ENCODE results near the gene SERINC1. TPM values are rescaled to one million over a fixed set of nuclear protein-coding genes. Genes with fewer than 3 reads are reported as not detected.

The SERINC1 gene
- total and polyA plus RNA-seq, 4 experiments from 2014 or later: 142 to 197 (median 144) TPM

DNA sequence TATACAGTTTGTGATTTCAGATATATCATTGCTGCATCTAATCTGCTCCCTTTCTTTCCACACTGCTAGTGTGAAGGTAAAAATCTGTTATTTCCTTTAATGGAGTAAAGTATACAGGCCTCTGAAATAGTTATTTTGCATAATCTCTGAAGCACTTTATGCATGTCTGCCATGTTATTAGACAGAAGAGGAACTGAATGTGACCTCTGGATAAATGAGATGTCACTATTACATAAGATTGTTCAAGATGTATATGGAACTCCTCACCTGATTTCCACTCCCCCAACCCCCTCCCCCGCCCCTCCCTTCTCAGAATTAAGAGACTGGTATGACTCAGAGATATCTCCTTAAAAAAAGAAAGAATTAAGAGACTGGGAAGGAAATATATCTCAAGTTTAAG is 26.3 kb downstream of the SERINC1 start:
- H3K36me3 ChIP-seq (ENCODE audit: insufficient read depth, low read length): peaks cover 46% of the 10 kb centered on the region
- H3K27me3 Mint-ChIP-seq: no peaks in the 10 kb centered on the region
- ChIA-PET CTCF (ENCODE audit: partially characterized antibody) (no interaction called here), POLR2A (ENCODE audit: partially characterized antibody) (no interaction called here)
- H3K36me3 Mint-ChIP-seq: peaks cover 51 to 83% of the 10 kb centered on the region in 2 donors
- peaks cover 0 to 6% (median 3%) of the 10 kb centered on the region in 8 donors for H3K9me3 Mint-ChIP-seq
- no peak overlapping the region for H3K27ac Mint-ChIP-seq
- H3K9me3 ChIP-seq (ENCODE audit: control insufficient read depth in 1 of 2, low read length in 2 of 2): no peaks in the 10 kb centered on the region
- no peak for DNase-seq
- H3K4me1 Mint-ChIP-seq: peaks cover 9 to 25% (median 14%) of the 10 kb centered on the region in 4 donors
- no peak overlapping the region for H3K4me3 Mint-ChIP-seq
- H3K27me3 ChIP-seq (ENCODE audit: insufficient read depth, low read length): no peaks in the 10 kb centered on the region
- no peaks in the 10 kb centered on the region for H3K4me1 ChIP-seq (ENCODE audit: insufficient read depth, low read length)
- H3K27ac ChIP-seq (ENCODE audit: low read depth, low read length): no peak overlapping the region
- no peak overlapping the region for H3K4me3 ChIP-seq (ENCODE audit: low read length in 2 of 2)
- intact Hi-C loops (cut with micrococcal nuclease): no loop called here

DNA sequence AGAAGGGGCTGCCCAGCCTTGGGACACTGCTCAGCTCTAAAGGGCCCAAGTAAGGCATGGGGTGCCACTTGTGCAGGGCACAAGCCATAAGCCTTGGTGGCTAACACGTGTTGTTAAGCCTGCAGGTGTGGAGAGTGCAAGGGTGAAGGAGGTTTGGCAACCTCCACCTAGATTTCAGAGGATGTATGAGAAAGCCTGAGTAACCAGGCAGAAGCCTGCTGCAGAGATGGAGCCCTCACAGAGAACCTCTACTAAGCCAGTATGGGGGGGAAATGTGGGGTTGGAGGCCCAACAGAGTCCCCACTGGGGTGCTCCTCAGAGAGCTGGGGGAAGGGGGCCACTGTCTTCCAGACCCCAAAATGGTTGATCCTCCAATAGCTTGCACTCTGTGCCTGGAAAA is 32.6 kb downstream of the SERINC1 start:
- Histone ChIP-seq H3K4me3 (ENCODE audit: low read length in 2 of 2) (no peak overlapping the region), H3K9me3 (ENCODE audit: control insufficient read depth in 1 of 2, low read length in 2 of 2) (peaks cover 0 to 5% of the 10 kb centered on the region in 2 donors), H3K27me3 (ENCODE audit: insufficient read depth, low read length) (no peaks in the 10 kb centered on the region), H3K36me3 (ENCODE audit: insufficient read depth, low read length) (peaks cover 30% of the 10 kb centered on the region), H3K4me1 (ENCODE audit: insufficient read depth, low read length) (no peaks in the 10 kb centered on the region), H3K27ac (ENCODE audit: low read depth, low read length) (no peak overlapping the region)
- Mint-ChIP-seq H3K4me1 (peaks cover 0 to 11% (median 2%) of the 10 kb centered on the region in 4 donors), H3K27me3 (no peaks in the 10 kb centered on the region), H3K36me3 (peaks cover 69 to 76% of the 10 kb centered on the region in 2 donors), H3K4me3 (no peak overlapping the region), H3K9me3 (peaks cover 8 to 27% (median 13%) of the 10 kb centered on the region in 8 donors), H3K27ac (peak overlapping the region in 4 of 7 donors; percentile 8 to 89 (median 44))
- ChIA-PET POLR2A (ENCODE audit: partially characterized antibody) (interaction anchor here (1.2 kb wide), 1 partner anchor 13 kb away, joined by 3 read pairs; no protein-coding TSS in a partner anchor), CTCF (ENCODE audit: partially characterized antibody) (no interaction called here)
- DNase-seq: no peak
- intact Hi-C loops (cut with micrococcal nuclease): no loop called here

DNA sequence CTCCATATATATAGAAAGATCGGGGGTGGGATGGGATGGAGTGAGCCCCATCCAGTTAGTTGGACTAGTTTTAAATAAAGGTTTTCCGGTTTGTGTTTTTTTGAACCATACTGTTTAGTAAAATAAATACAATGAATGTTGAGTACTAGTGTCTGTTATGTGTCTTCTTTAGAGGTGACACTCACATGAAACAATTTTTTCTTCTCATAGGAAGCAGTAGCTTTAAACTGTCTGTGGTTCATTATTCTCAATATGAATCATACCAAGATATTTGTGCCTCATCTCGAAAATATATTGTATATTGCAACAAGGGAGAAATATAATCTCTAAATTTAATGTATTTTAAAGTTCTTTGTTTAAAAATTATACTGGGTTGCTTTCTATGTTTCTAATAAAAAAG is 38.8 kb downstream of the SERINC1 start:
- no peak overlapping the region for H3K4me3 Mint-ChIP-seq
- H3K9me3 Mint-ChIP-seq: no peaks in the 10 kb centered on the region
- Histone ChIP-seq H3K9me3 (ENCODE audit: control insufficient read depth in 1 of 2, low read length in 2 of 2) (no peaks in the 10 kb centered on the region), H3K27me3 (ENCODE audit: insufficient read depth, low read length) (no peaks in the 10 kb centered on the region), H3K4me3 (ENCODE audit: low read length in 2 of 2) (no peak overlapping the region), H3K27ac (ENCODE audit: low read depth, low read length) (no peak overlapping the region), H3K4me1 (ENCODE audit: insufficient read depth, low read length) (no peaks in the 10 kb centered on the region), H3K36me3 (ENCODE audit: insufficient read depth, low read length) (peaks cover 18% of the 10 kb centered on the region)
- peak overlapping the region in 4 of 7 donors; percentile 18 to 60 (median 36) for H3K27ac Mint-ChIP-seq
- ChIA-PET CTCF (ENCODE audit: partially characterized antibody) (interaction anchor here (1.0 kb wide), 1 partner anchor 51 kb away, joined by 3 read pairs; no protein-coding TSS in a partner anchor), POLR2A (ENCODE audit: partially characterized antibody) (no interaction called here)
- intact Hi-C loops (cut with micrococcal nuclease): loop anchor here (5.0 kb wide), 1 partner anchor 51 kb away; no protein-coding TSS in a partner anchor
- peaks cover 49 to 66% of the 10 kb centered on the region in 2 donors for H3K36me3 Mint-ChIP-seq
- H3K27me3 Mint-ChIP-seq: no peaks in the 10 kb centered on the region
- no peak for DNase-seq
- peaks cover 2 to 8% (median 5%) of the 10 kb centered on the region in 4 donors for H3K4me1 Mint-ChIP-seq

DNA sequence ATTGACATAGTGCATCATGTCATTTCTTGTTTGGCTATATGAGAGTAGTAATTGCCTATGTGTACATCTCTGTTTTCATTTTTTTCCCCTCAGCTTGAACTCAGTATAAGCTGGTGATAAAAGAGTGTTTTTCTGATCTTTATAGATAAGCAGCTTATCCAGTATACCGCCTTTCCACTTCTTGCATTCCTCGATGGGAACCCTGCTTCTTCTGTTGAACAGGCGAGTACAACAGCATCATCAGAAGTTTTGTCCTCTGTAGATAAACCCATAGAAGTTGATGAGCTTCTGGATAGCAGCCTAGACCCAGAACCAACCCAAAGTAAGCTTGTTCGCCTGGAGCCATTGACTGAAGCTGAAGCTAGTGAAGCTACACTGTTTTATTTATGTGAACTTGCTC is 39.8 kb downstream of the SERINC1 start:
- peaks cover 46 to 62% of the 10 kb centered on the region in 2 donors for H3K36me3 Mint-ChIP-seq
- no peak overlapping the region for H3K27ac ChIP-seq (ENCODE audit: low read depth, low read length)
- ChIA-PET POLR2A (ENCODE audit: partially characterized antibody) (interaction anchor here (1.1 kb wide), 2 partner anchors 8 to 11 kb away, joined by 3 read pairs; no protein-coding TSS in a partner anchor), CTCF (ENCODE audit: partially characterized antibody) (interaction anchor here (1.0 kb wide), 1 partner anchor 50 kb away, joined by 3 read pairs; no protein-coding TSS in a partner anchor)
- no peaks in the 10 kb centered on the region for H3K9me3 Mint-ChIP-seq
- H3K36me3 ChIP-seq (ENCODE audit: insufficient read depth, low read length): peaks cover 21% of the 10 kb centered on the region
- intact Hi-C loops (cut with micrococcal nuclease): loop anchor here (5.0 kb wide), 1 partner anchor 49 kb away; no protein-coding TSS in a partner anchor
- no peak for DNase-seq
- no peaks in the 10 kb centered on the region for H3K4me1 ChIP-seq (ENCODE audit: insufficient read depth, low read length)
- H3K27me3 Mint-ChIP-seq: no peaks in the 10 kb centered on the region
- H3K27me3 ChIP-seq (ENCODE audit: insufficient read depth, low read length): no peaks in the 10 kb centered on the region
- H3K4me1 Mint-ChIP-seq: peaks cover 2 to 8% (median 5%) of the 10 kb centered on the region in 4 donors
- H3K27ac Mint-ChIP-seq: peak overlapping the region in 3 of 7 donors; percentile 1 to 42 (median 36)
- H3K9me3 ChIP-seq (ENCODE audit: control insufficient read depth in 1 of 2, low read length in 2 of 2): no peaks in the 10 kb centered on the region
- no peak overlapping the region for H3K4me3 ChIP-seq (ENCODE audit: low read length in 2 of 2)
- no peak overlapping the region for H3K4me3 Mint-ChIP-seq

DNA sequence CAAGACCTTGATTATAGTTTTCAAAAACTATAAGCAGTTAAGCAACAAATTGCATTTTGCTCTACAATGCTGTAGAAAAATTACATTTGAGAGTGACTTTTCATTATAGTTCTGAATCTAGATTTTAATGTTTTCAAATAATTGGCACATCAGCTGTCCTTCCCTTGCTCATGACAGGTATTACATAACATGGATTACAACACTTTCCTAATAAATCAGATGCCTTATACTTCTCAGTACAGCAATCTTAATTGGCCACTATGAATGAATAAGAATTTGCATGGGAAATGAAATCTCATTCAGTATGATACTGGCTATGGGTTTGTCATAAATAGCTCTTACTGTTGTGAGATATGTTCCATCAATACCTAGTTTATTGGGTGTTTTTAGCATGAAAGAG is 42.3 kb downstream of the SERINC1 start:
- Histone ChIP-seq H3K4me3 (ENCODE audit: low read length in 2 of 2) (no peak overlapping the region), H3K27ac (ENCODE audit: low read depth, low read length) (no peak overlapping the region), H3K27me3 (ENCODE audit: insufficient read depth, low read length) (no peaks in the 10 kb centered on the region), H3K9me3 (ENCODE audit: control insufficient read depth in 1 of 2, low read length in 2 of 2) (no peaks in the 10 kb centered on the region), H3K4me1 (ENCODE audit: insufficient read depth, low read length) (no peaks in the 10 kb centered on the region), H3K36me3 (ENCODE audit: insufficient read depth, low read length) (peaks cover 33% of the 10 kb centered on the region)
- H3K4me3 Mint-ChIP-seq: no peak overlapping the region
- H3K4me1 Mint-ChIP-seq: peaks cover 2 to 6% (median 4%) of the 10 kb centered on the region in 4 donors
- intact Hi-C loops (cut with micrococcal nuclease): no loop called here
- H3K9me3 Mint-ChIP-seq: no peaks in the 10 kb centered on the region
- H3K27me3 Mint-ChIP-seq: no peaks in the 10 kb centered on the region
- ChIA-PET POLR2A (ENCODE audit: partially characterized antibody) (no interaction called here), CTCF (ENCODE audit: partially characterized antibody) (no interaction called here)
- peak overlapping the region in 1 of 7 donors; percentile 55 for H3K27ac Mint-ChIP-seq
- peaks cover 53 to 73% of the 10 kb centered on the region in 2 donors for H3K36me3 Mint-ChIP-seq
- no peak for DNase-seq

DNA sequence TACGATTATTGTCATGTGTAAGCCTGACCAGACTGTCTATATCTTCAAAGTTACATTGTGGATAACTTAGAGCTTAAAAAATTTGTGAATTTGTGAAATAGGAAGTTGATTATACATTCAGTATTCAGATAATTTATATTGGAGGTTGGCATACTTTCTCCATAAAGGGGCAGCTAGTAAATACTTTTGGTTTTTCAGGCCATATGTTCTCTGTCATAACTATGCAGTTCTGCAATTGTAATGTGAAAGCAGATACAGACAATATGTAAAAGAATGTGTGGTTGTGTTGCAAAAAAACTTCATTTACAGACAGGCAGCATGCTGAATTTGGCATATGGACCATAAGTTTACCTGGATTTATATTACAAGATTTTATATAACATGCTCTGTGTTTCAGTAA is 42.8 kb downstream of the SERINC1 start:
- intact Hi-C loops (cut with micrococcal nuclease): no loop called here
- peaks cover 53 to 74% of the 10 kb centered on the region in 2 donors for H3K36me3 Mint-ChIP-seq
- peaks cover 33% of the 10 kb centered on the region for H3K36me3 ChIP-seq (ENCODE audit: insufficient read depth, low read length)
- peaks cover 2 to 6% (median 4%) of the 10 kb centered on the region in 4 donors for H3K4me1 Mint-ChIP-seq
- H3K4me3 ChIP-seq (ENCODE audit: low read length in 2 of 2): no peak overlapping the region
- H3K4me3 Mint-ChIP-seq: no peak overlapping the region
- H3K9me3 ChIP-seq (ENCODE audit: control insufficient read depth in 1 of 2, low read length in 2 of 2): no peaks in the 10 kb centered on the region
- DNase-seq: no peak
- H3K27ac Mint-ChIP-seq: no peak overlapping the region
- no peaks in the 10 kb centered on the region for H3K27me3 Mint-ChIP-seq
- POLR2A ChIA-PET (ENCODE audit: partially characterized antibody): no interaction called here
- H3K9me3 Mint-ChIP-seq: no peaks in the 10 kb centered on the region
- CTCF ChIA-PET (ENCODE audit: partially characterized antibody): no interaction called here
- H3K27me3 ChIP-seq (ENCODE audit: insufficient read depth, low read length): no peaks in the 10 kb centered on the region
- H3K27ac ChIP-seq (ENCODE audit: low read depth, low read length): no peak overlapping the region
- no peaks in the 10 kb centered on the region for H3K4me1 ChIP-seq (ENCODE audit: insufficient read depth, low read length)

DNA sequence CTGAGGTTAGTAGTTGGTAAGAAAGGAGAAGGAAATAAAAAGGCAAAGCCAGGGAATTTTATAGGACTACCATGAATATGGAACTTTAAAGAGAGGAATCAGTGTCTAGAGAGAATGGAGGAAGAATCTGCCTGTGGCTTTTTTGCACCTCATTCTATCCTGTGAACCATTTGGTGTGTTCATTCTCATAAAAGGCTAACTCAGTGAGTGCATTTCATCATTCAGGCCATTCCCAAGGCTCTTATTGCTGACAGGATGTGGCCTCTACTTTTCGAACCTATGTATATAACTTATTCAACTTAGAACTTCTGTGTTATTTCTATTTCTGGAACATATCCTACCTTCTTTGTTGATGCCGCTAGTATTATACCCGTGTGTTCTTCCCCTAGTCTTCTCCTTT is 45.0 kb downstream of the SERINC1 start:
- Mint-ChIP-seq H3K4me1 (no peaks in the 10 kb centered on the region), H3K27ac (peak overlapping the region in 3 of 7 donors; percentile 4 to 57 (median 20)), H3K27me3 (no peaks in the 10 kb centered on the region), H3K4me3 (no peak overlapping the region), H3K36me3 (peaks cover 56 to 71% of the 10 kb centered on the region in 2 donors), H3K9me3 (no peaks in the 10 kb centered on the region)
- Histone ChIP-seq H3K27ac (ENCODE audit: low read depth, low read length) (no peak overlapping the region), H3K36me3 (ENCODE audit: insufficient read depth, low read length) (peaks cover 35% of the 10 kb centered on the region), H3K9me3 (ENCODE audit: control insufficient read depth in 1 of 2, low read length in 2 of 2) (no peaks in the 10 kb centered on the region), H3K4me1 (ENCODE audit: insufficient read depth, low read length) (no peaks in the 10 kb centered on the region), H3K27me3 (ENCODE audit: insufficient read depth, low read length) (no peaks in the 10 kb centered on the region), H3K4me3 (ENCODE audit: low read length in 2 of 2) (no peak overlapping the region)
- no peak for DNase-seq
- ChIA-PET CTCF (ENCODE audit: partially characterized antibody) (interaction anchor here (1.3 to 1.8 kb wide), 3 partner anchors 9 to 105 kb away, joined by 3 to 6 read pairs (median 3); no protein-coding TSS in a partner anchor), POLR2A (ENCODE audit: partially characterized antibody) (no interaction called here)
- intact Hi-C loops (cut with micrococcal nuclease): no loop called here
